Endothelial cell of umbilical vein (primary cell): ENCODE data around the gene P3H2. TPM values are rescaled to one million over a fixed set of nuclear protein-coding genes. Genes with fewer than 3 reads are reported as not detected.
A peak's percentile ranks its signal among the peaks of the same experiment; 100 is the strongest.

Experiments used
- BruUV-seq: library from RNA; stranded (reverse); fragments of 400-500 nt; replicated peaks from 2 replicates; lab custom pipeline; 2021; lab: Mats Ljungman, UMichigan
- CTCF ChIA-PET: fragments of 300-600, 350-600 bp; sonication (Branson Sonifier 250); formaldehyde crosslinking; loops from one replicate; lab custom pipeline; 2021; ENCODE audit warnings: antibody characterized with exemption, inconsistent platforms; lab: Charles Lee
- POLR2A ChIA-PET: fragments of 300-600, 350-600 bp; sonication (Branson Sonifier 250); formaldehyde crosslinking; loops from one replicate; lab custom pipeline; 2021; ENCODE audit warnings: antibody characterized with exemption, inconsistent platforms; lab: Charles Lee
- DNase-seq: peaks from one replicate; pipeline ENCODE4 v3.0.0-alpha.2; 2011; ENCODE audit warnings: low read depth, low spot score
- FAIRE-seq: peaks from 2 replicates; lab custom pipeline; 2011; peaks lifted over from hg19 to GRCh38; lab: Jason Lieb, UNC
- H2AFZ ChIP-seq: 2 replicates; pipeline ENCODE4 v1.6.0; 2012; ENCODE audit warnings: low read depth, low read length, control low read depth, inconsistent platforms
- H3K27ac ChIP-seq: 2 replicates; pipeline ENCODE4 v1.5.1; 2011; ENCODE audit warnings: low read depth, mild to moderate bottlenecking, control low read depth, low read length, moderate library complexity; ENCODE audit not compliant: insufficient read depth
- H3K27me3 ChIP-seq, 2 experiments: 2 replicates each; pipeline versions ENCODE4 v1.6.0 to v1.6.1; 2011; ENCODE audit warnings: low read length in 2 of 2, mixed read lengths in 1 of 2; ENCODE audit not compliant: control insufficient read depth in 2 of 2, insufficient read depth in 2 of 2
- H3K36me3 ChIP-seq, 2 experiments: 2 replicates in 1 of 2; 3 replicates in 1 of 2; pipeline ENCODE4 v1.5.1; 2011; ENCODE audit warnings: low read length in 2 of 2, mild to moderate bottlenecking in 1 of 2, moderate library complexity in 1 of 2; ENCODE audit not compliant: control insufficient read depth in 2 of 2, insufficient read depth in 2 of 2; ENCODE audit errors: extremely low read depth in 1 of 2
- H3K4me1 ChIP-seq: 3 replicates; pipeline ENCODE4 v1.5.1; 2011; ENCODE audit warnings: mild to moderate bottlenecking, low read length; ENCODE audit not compliant: control insufficient read depth, insufficient read depth; ENCODE audit errors: extremely low read depth
- H3K4me2 ChIP-seq: 2 replicates; pipeline ENCODE4 v1.6.1; 2011; ENCODE audit warnings: low read length, control low read depth, mixed read lengths; ENCODE audit not compliant: insufficient read depth
- H3K4me3 ChIP-seq, 3 experiments: fragments of 200-600 bp in 1 of 3; sonication (generic), shearing (Covaris generic) in 1 of 3; replicated peaks in 1 of 3; 2 replicates each; pipeline ENCODE4 v1.5.1; 2011 to 2016; ENCODE audit warnings: control low read depth in 3 of 3, low read length in 3 of 3, mild to moderate bottlenecking in 2 of 3, inconsistent platforms in 1 of 3, low read depth in 1 of 3, moderate library complexity in 1 of 3; ENCODE audit not compliant: insufficient read depth in 1 of 3
- H3K79me2 ChIP-seq: 2 replicates; pipeline ENCODE4 v1.6.0; 2012; ENCODE audit warnings: low read length, inconsistent platforms; ENCODE audit not compliant: control insufficient read depth, insufficient read depth
- H3K9ac ChIP-seq: replicated peaks from 2 replicates; pipeline ENCODE3; 2011; ENCODE audit warnings: low read length, control low read depth; ENCODE audit not compliant: insufficient read depth; ENCODE audit errors: extremely low read depth
- H3K9me1 ChIP-seq: replicated peaks from 3 replicates; pipeline ENCODE4 v1.6.0; 2011; ENCODE audit warnings: mild to moderate bottlenecking, low read length; ENCODE audit not compliant: control insufficient read depth, insufficient read depth; ENCODE audit errors: extremely low read depth
- H3K9me3 ChIP-seq: replicated peaks from 2 replicates; pipeline ENCODE4 v1.5.1; 2012; ENCODE audit warnings: low read length, inconsistent platforms; ENCODE audit not compliant: control insufficient read depth, insufficient read depth
- H4K20me1 ChIP-seq: replicated peaks from 2 replicates; pipeline ENCODE3; 2011; ENCODE audit warnings: mild to moderate bottlenecking, low read length; ENCODE audit not compliant: control insufficient read depth, insufficient read depth; ENCODE audit errors: extremely low read depth
- CTCF ChIP-seq, 2 donors: IDR thresholded peaks; 1 replicate in 1 of 2; 2 replicates in 1 of 2; pipeline ENCODE4 v1.5.1; 2011; ENCODE audit warnings: low read length in 2 of 2, mild to moderate bottlenecking in 2 of 2, moderate library complexity in 2 of 2, control low read depth in 1 of 2, inconsistent platforms in 1 of 2, low read depth in 1 of 2; ENCODE audit not compliant: insufficient read depth in 1 of 2; ENCODE audit errors: extremely low read depth in 1 of 2
- EZH2 ChIP-seq: IDR thresholded peaks from 2 replicates; pipeline ENCODE4 v1.6.1; 2012; ENCODE audit warnings: borderline replicate concordance, low read depth, mild to moderate bottlenecking, moderate library complexity, low read length, inconsistent platforms; ENCODE audit not compliant: severe bottlenecking
- FOS ChIP-seq: IDR thresholded peaks from 2 replicates; pipeline ENCODE4 v1.6.1; 2011; ENCODE audit warnings: mild to moderate bottlenecking, low read length, moderate library complexity, borderline replicate concordance; ENCODE audit not compliant: insufficient read depth
- GATA2 ChIP-seq: IDR thresholded peaks from 2 replicates; pipeline ENCODE4 v1.7.0; 2011; ENCODE audit warnings: low read depth, mild to moderate bottlenecking, moderate library complexity, mixed read lengths, low read length; ENCODE audit not compliant: insufficient read length, insufficient read depth
- JUN ChIP-seq: IDR thresholded peaks from 2 replicates; pipeline ENCODE4 v1.6.1; 2011; ENCODE audit warnings: borderline replicate concordance, low read depth; ENCODE audit not compliant: insufficient read length, insufficient read depth
- MYC ChIP-seq: IDR thresholded peaks from one replicate; pipeline ENCODE4 v1.6.1; 2011; ENCODE audit warnings: mild to moderate bottlenecking, low read depth, low read length
- POLR2A ChIP-seq: IDR thresholded peaks from 2 replicates; pipeline ENCODE4 v1.6.1; 2012; ENCODE audit warnings: low read depth, mild to moderate bottlenecking, control low read depth, low read length
- POLR2AphosphoS5 ChIP-seq: IDR thresholded peaks from 2 replicates; pipeline ENCODE4 v1.6.1; 2012; ENCODE audit warnings: low read depth, mild to moderate bottlenecking, control low read depth, low read length, moderate library complexity; ENCODE audit not compliant: insufficient read depth
- dilution Hi-C: fragments of 300-500 bp; cut with MboI; formaldehyde crosslinking; loops from one replicate; pipeline ENCODE4 v1.15.0; 2019; ENCODE audit warnings: low sequenced_read_pairs; ENCODE audit not compliant: extremely low pct_ligation_motif_present
- intact Hi-C: fragments of 100-400 bp; cut with micrococcal nuclease; formaldehyde crosslinking; loops from one replicate; pipeline ENCODE4 v1.10.0; 2022
- polyA plus RNA-seq, 4 experiments: library from polyadenylated mRNA; depleted of rRNA in 3 of 4; stranded (reverse) in 3 of 4; unstranded in 1 of 4; fragments of >200 nt; gene quantifications; 2 replicates each; pipeline versions ENCODE4 v1.2.1 to v1.2.3, GENCODE V29; 2011 to 2012; ENCODE audit warnings: missing spikeins in 1 of 4
- total RNA-seq: library from RNA; stranded (reverse); gene quantifications from 2 replicates; pipeline ENCODE4 v1.2.3, GENCODE V29; 2021
- TF ChIP-seq, protein P1 (sequence below): IDR thresholded peaks from 2 replicates; pipeline ENCODE4 v1.6.1; 2011; ENCODE audit not compliant: insufficient read depth, insufficient read length

Gene P3H2
- total and polyA plus RNA-seq, 2 donors (not counting 3 experiments of a cell fraction or from before 2014, with no cell fraction given), result 6.6 to 6.8 TPM

GRCh38 chr3:189952272-189952671 lies 168.4 kb downstream of the P3H2 start:
- no peak overlapping the region for H3K27ac ChIP-seq
- H4K20me1 ChIP-seq, result no peaks in the 10 kb centered on the region
- H3K36me3 ChIP-seq, result no peaks in the 10 kb centered on the region
- POLR2A ChIA-PET, result no interaction called here
- H3K4me2 ChIP-seq, result no peak overlapping the region
- no peak overlapping the region for H2AFZ ChIP-seq
- no peaks in the 10 kb centered on the region for H3K79me2 ChIP-seq
- TF ChIP-seq JUN, result no peak
- TF ChIP-seq, protein P1, sequence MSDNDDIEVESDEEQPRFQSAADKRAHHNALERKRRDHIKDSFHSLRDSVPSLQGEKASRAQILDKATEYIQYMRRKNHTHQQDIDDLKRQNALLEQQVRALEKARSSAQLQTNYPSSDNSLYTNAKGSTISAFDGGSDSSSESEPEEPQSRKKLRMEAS, result no peak
- dilution Hi-C loops, result loop anchor here (25.0 kb wide), 2 partner anchors 260 to 360 kb away; partner anchors contain the start of gene CLDN1
- H3K9ac ChIP-seq, result no peak overlapping the region
- CTCF ChIA-PET, result interaction anchor here (0.9 kb wide), 1 partner anchor 370 kb away, joined by 3 read pairs; the partner anchor contains the start of gene CLDN1
- DNase-seq, result no peak
- no peaks in the 10 kb centered on the region for H3K9me3 ChIP-seq
- H3K4me3 ChIP-seq, result no peak overlapping the region
- H3K27me3 ChIP-seq, result peaks cover 9% of the 10 kb centered on the region in 2 experiments
- H3K4me1 ChIP-seq, result no peaks in the 10 kb centered on the region
- no peaks in the 10 kb centered on the region for H3K9me1 ChIP-seq
- no peak for FAIRE-seq
- BruUV-seq, result no TSS peak
- intact Hi-C loops, result no loop called here

- DNase-seq (no peak), FAIRE-seq (no peak)
- BruUV-seq, result no TSS peak
- H3K9me3 ChIP-seq, result no peaks in the 10 kb centered on the region
- peaks cover 8 to 9% of the 10 kb centered on the region in 2 experiments for H3K27me3 ChIP-seq
- H3K9ac ChIP-seq, result no peak overlapping the region
- H3K36me3 ChIP-seq, result no peaks in the 10 kb centered on the region
- no peak overlapping the region for H3K4me2 ChIP-seq
- dilution Hi-C loops (loop anchor here (25.0 kb wide), 2 partner anchors 262 to 362 kb away; partner anchors contain the start of gene CLDN1), intact Hi-C loops (no loop called here)
- no peaks in the 10 kb centered on the region for H3K9me1 ChIP-seq
- POLR2A ChIA-PET, result no interaction called here
- H4K20me1 ChIP-seq, result no peaks in the 10 kb centered on the region
- no peak overlapping the region for H2AFZ ChIP-seq
- TF ChIP-seq POLR2AphosphoS5, result no peak
- TF ChIP-seq POLR2A, result no peak
- no peak for TF ChIP-seq EZH2
- no peak for TF ChIP-seq JUN
- no peak for TF ChIP-seq MYC
- TF ChIP-seq, protein P1, result no peak
- TF ChIP-seq GATA2, result peak; percentile 63
- TF ChIP-seq CTCF (IDR thresholded peaks at IDR 0.05; ENCODE audit: extremely low read depth in 1 of 2, insufficient read depth in 1 of 2, low read depth in 1 of 2, low read length in 2 of 2), result no peak
- no peak for TF ChIP-seq FOS
- H3K4me1 ChIP-seq, result no peaks in the 10 kb centered on the region
- CTCF ChIA-PET, result interaction anchor here (0.7 to 2.3 kb wide), 5 partner anchors 11 to 717 kb away, joined by 3 to 8 read pairs (median 6); no protein-coding TSS in a partner anchor
- H3K4me3 ChIP-seq, result no peak overlapping the region
- no peak overlapping the region for H3K27ac ChIP-seq
- H3K79me2 ChIP-seq, result no peaks in the 10 kb centered on the region
These were observed 170.4 kb downstream of the P3H2 start for GRCh38 chr3:189950258-189950657.
